ENCODE measurements around the gene IFIH1.

Gene IFIH1

GRCh38 chr2:162291748-162292147, 26.7 kb downstream of the IFIH1 start:
- no peak overlapping the region for H3K4me3 ChIP-seq (ENCODE audit: control insufficient read depth, low read depth, low read length)
- no peak for TF ChIP-seq CTCF (conservative IDR thresholded peaks at IDR 0.05; ENCODE audit: control insufficient read depth, insufficient read depth, low read depth, low read length)
- no peak for DNase-seq (ENCODE audit: low read depth)

GRCh38 chr2:162282765-162283425, 35.6 kb downstream of the IFIH1 start:
- H3K4me3 ChIP-seq (ENCODE audit: control insufficient read depth, low read depth, low read length) = no peak overlapping the region
- no peak for TF ChIP-seq CTCF (conservative IDR thresholded peaks at IDR 0.05; ENCODE audit: control insufficient read depth, insufficient read depth, low read depth, low read length)
- peak; percentile 48 for DNase-seq (ENCODE audit: low read depth)

- DNase-seq (ENCODE audit: low read depth) = no peak
- no peak for TF ChIP-seq CTCF (conservative IDR thresholded peaks at IDR 0.05; ENCODE audit: control insufficient read depth, insufficient read depth, low read depth, low read length)
- no peak overlapping the region for H3K4me3 ChIP-seq (ENCODE audit: control insufficient read depth, low read depth, low read length)
Observed at GRCh38 chr2:162280654-162281053, 37.8 kb downstream of the IFIH1 start.

GRCh38 chr2:162277381-162277780, 41.1 kb downstream of the IFIH1 start:
- no peak for DNase-seq (ENCODE audit: low read depth)
- no peak overlapping the region for H3K4me3 ChIP-seq (ENCODE audit: control insufficient read depth, low read depth, low read length)
- no peak for TF ChIP-seq CTCF (conservative IDR thresholded peaks at IDR 0.05; ENCODE audit: control insufficient read depth, insufficient read depth, low read depth, low read length)

- no peak for TF ChIP-seq CTCF (conservative IDR thresholded peaks at IDR 0.05; ENCODE audit: control insufficient read depth, insufficient read depth, low read depth, low read length)
- H3K4me3 ChIP-seq (ENCODE audit: control insufficient read depth, low read depth, low read length) = no peak overlapping the region
- DNase-seq (ENCODE audit: low read depth) = no peak
Observed at GRCh38 chr2:162267996-162268395, 50.5 kb downstream of the IFIH1 start.

GRCh38 chr2:162267496-162267895, 51.0 kb downstream of the IFIH1 start:
- no peak for TF ChIP-seq CTCF (conservative IDR thresholded peaks at IDR 0.05; ENCODE audit: control insufficient read depth, insufficient read depth, low read depth, low read length)
- no peak overlapping the region for H3K4me3 ChIP-seq (ENCODE audit: control insufficient read depth, low read depth, low read length)
- no peak for DNase-seq (ENCODE audit: low read depth)

- peak; percentile 71 for DNase-seq (ENCODE audit: low read depth)
- H3K4me3 ChIP-seq (ENCODE audit: control insufficient read depth, low read depth, low read length) = no peak overlapping the region
- peak; percentile 48 for TF ChIP-seq CTCF (conservative IDR thresholded peaks at IDR 0.05; ENCODE audit: control insufficient read depth, insufficient read depth, low read depth, low read length)
Observed at GRCh38 chr2:162266460-162266760, 52.1 kb downstream of the IFIH1 start.
